ENCODE results near the gene LIF.

The LIF gene

GRCh38 chr22:30245985-30246813, at the start of gene LIF:
Gene LIF (minus strand): TSS chr22:30246759. CDS start chr22:30246695, 64 bp downstream.
- DNase-seq (ENCODE audit: low spot score): no peak

GRCh38 chr22:30296324-30296723, 49.8 kb upstream of the LIF start:
- DNase-seq (ENCODE audit: low spot score): no peak

GRCh38 chr22:30295576-30295975, 49.0 kb upstream of the LIF start:
- no peak for DNase-seq (ENCODE audit: low spot score)

- no peak for DNase-seq (ENCODE audit: low spot score)
Measured at GRCh38 chr22:30294830-30295229, 48.3 kb upstream of the LIF start.

- no peak for DNase-seq (ENCODE audit: low spot score)
Measured at GRCh38 chr22:30294066-30294465, 47.5 kb upstream of the LIF start.

DNA sequence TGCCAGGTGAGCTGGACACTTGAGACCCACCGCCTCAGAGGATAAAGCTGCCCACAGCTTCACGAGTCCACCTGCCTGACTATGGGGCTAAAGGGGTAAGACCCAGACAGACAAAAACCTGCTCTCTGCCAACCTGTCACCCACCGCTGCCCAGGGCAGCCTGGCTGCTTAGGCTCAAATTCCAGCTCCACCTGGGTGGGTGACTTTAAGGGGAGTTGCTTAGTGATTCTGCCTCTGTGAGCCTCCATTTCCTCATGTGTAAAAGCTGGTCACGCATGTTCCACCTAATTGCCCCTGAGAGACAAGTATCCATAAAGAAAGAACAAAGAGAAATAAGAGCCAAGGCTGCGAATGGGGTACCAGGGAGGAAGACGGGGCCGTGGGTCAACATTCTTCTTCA, 46.5 kb upstream of the LIF start:
- no peak for DNase-seq (ENCODE audit: low spot score)

DNA sequence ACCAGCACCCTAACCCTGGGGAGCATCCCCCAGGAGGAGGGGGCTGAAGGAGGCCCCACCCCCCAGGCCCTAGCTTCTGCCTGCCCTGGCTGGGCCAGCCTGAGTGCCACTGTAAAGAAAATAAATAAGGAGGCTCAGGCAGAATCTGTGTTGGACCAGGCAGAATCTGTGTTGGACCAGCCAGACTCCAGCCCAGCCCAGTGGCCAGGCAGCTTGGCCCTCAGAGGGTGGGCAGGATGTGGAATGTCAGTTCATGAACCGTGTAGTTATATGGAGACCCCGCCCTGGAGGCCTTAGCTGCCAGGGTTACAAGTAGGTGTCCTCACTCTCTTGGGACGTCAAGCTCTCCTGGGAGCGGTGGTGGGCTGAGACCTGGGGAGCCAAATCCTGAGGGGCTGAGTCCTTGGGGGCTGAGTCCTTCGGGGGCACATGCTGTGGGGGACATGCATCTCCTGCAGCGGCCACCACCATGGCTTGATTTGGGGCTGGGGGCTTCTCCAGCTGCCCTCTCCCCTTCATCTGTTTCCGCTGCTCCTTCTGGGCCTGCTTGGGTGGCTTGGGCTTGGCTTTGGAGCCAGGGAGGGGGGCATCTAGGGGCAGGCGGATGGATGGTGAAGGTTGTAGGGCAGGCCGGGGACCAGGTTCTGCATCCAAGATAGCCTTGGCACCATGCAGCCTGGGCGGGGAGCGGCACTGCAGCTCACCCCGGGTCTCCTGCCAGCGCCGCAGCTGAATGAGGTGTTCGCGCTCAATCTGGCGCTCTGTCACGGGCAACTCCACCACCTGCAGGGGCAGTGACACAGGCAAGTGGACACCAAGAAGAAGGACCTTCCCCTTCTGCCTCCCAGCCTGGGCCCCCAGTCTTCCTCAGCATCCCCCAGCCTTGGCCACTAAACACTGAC, 45.8 kb upstream of the LIF start:
- DNase-seq (ENCODE audit: low spot score): no peak

GRCh38 chr22:30291058-30291892, 44.7 kb upstream of the LIF start:
- peak; percentile 74 for DNase-seq (ENCODE audit: low spot score)

- DNase-seq (ENCODE audit: low spot score): peak; percentile 75
Measured at GRCh38 chr22:30290342-30291057, 43.9 kb upstream of the LIF start.

- no peak for DNase-seq (ENCODE audit: low spot score)
Measured at GRCh38 chr22:30289980-30290313, 43.4 kb upstream of the LIF start.

- peak; percentile 100 for DNase-seq (ENCODE audit: low spot score)
Measured at GRCh38 chr22:30289141-30289979, 42.8 kb upstream of the LIF start, which contains the start of gene CASTOR1. Gene CASTOR1 (minus strand): TSS chr22:30289505. CDS start chr22:30289497, 8 bp downstream.

- no peak for DNase-seq (ENCODE audit: low spot score)
Measured at GRCh38 chr22:30288419-30289140, 42.0 kb upstream of the LIF start.

DNA sequence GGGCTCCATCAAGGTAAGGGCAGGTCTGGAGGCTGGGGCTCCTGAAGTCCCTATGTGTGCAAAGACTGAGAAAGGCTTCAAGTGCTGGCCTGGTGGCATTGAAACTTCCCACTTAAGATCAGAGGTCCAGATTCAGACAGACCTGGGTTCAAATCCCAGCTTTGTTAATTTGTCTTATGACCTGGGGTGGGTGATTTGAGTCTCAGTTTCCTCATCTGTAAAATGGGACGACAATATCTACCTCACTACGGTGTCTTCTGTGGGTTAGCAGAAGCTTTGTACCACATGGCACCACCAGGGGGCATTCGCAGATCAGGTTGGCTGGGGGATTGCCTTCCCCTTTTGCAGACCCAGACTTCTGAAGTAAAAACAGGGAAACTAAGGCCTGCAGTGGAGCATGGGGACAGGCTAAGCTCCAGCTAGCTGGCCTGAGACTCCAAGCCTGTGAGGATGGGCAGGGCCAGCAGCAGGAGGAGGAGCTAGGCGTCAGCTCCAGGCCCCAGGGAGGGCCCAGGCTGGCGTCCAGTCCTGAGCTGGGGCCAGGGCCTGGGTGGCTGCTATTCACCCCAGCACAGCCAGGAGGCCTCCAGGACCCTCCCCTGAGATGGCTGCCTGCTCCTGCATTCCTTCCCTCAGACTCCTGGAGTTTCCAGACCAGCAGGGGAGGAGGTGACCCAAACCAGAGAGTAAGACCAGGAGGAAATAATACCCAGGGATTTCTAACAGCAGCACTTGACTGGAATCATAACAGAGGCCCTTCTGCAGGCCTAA, 41.3 kb upstream of the LIF start:
- DNase-seq (ENCODE audit: low spot score): peak; percentile 83

DNA sequence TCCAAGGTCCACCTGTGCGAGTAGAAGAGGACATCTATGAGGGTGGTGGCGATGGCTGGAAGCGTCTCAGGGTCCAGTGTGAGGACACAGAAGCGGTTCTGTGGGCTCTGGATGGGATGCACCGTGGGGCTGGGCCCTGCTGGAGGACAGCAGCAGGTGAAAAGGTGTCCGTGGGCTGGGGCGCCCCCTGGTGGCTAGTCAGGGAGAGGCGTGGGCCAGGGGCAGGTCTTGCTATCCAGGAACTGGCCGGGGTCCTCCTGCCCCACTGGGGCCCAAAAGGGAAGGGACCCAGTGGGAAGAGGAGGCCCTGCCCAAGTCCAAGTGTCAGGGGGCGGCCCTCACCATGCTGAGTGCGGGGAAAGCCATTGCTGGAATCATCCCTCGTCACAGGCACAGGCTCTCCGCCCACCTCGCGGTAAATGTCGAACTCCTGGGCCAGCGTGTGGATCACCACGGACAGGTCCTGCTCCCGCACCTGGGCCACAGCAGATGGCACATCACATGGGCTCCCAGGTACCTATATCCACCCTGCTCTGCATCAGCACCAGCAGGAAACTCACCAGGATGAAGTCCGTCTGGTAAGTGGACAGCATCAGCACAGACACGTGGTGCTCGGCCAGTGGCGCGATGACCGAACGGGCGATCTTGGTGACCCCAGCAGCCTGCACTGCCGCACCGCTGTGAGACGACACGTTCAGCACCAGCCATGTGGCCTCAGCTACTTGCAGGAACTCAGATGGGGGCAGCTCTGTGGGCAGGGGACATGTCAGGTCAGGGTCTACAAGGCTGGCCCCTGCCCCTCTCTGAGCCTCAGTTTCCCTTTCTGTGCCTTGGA, 40.5 kb upstream of the LIF start:
- peak; percentile 59 for DNase-seq (ENCODE audit: low spot score)

GRCh38 chr22:30286331-30286730, 39.8 kb upstream of the LIF start:
- DNase-seq (ENCODE audit: low spot score): no peak

- DNase-seq (ENCODE audit: low spot score): no peak
Measured at GRCh38 chr22:30285846-30286200, 39.3 kb upstream of the LIF start.

DNA sequence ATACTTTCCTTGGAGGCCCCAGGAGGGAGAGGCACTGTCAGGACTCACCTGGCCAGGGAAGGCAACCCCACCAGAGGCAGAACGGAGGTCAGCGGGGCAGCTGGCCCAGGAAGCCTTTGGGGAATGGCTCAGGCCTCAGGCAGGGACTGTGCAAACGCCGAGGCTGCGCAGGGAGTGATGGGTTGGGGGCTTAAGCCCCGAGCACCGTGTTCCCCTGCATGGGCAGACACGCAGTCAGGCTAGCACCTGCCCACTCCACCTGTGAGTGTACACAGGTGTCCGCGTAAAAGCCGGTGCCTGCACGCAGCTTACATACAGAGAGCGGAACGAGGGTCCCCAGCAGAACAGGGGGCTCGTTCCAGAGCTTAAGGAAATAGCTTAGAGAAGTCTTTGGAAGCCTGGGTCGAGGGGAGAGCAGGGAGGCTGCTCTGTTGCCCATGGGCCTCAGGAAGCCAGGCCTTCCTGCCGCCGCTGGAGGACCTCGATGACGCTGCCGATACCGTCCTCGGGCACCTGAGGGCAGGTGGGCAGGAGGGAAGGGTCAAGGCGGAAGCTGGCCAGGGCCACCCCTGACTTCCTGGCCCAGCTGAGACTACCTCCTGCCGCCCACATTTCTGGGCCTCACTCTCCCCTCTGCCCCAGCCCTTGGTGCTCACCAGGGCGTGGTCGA, 38.8 kb upstream of the LIF start:
- DNase-seq (ENCODE audit: low spot score): no peak

DNA sequence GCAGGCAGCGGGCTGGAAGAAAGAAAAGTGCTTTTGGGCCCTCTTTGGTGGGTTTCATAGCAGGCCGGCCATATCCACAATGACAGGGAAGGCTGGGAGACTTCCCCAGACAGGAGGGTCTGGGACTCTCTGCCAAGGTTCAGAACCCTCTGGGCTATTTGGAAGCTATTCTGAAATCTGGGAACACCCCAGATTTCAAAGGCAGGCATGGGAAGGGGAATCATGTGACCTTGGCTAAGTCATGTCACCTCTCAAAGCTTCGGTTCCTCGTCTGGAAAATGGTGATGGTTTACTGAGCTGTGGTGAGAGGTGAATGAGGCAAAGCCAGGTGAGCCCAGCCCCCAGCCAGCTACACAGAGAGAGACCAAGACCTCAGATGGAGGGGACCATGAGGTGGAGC, 38.1 kb upstream of the LIF start:
- no peak for DNase-seq (ENCODE audit: low spot score)
